GM19395 (cell line): ENCODE results near the gene LRCH4.
A peak's percentile ranks its signal among the peaks of the same experiment; 100 is the strongest.

Source experiments
- ATAC-seq: cut with Tn5 transposase; IDR thresholded peaks from one replicate; pipeline ENCODE4 v1.9.1; 2021; ENCODE audit warnings: mild to moderate bottlenecking, moderate library complexity; ENCODE audit not compliant: unreplicated experiment

The LRCH4 gene

GRCh38 chr7:100585511-100586265, at the start of gene LRCH4:
LRCH4 (minus strand) TSS chr7:100586129; CDS start chr7:100586100, 29 bp downstream.
- peak; percentile 30 for ATAC-seq

- ATAC-seq: no peak
These were observed 47.2 kb upstream of the LRCH4 start for GRCh38 chr7:100632951-100633717.

GRCh38 chr7:100630066-100630465, 44.1 kb upstream of the LRCH4 start:
- ATAC-seq: no peak

- ATAC-seq: no peak
These were observed 43.3 kb upstream of the LRCH4 start for GRCh38 chr7:100629117-100629716.

GRCh38 chr7:100627238-100627549, 41.3 kb upstream of the LRCH4 start:
- no peak for ATAC-seq

- ATAC-seq: peak; percentile 86
These were observed 40.8 kb upstream of the LRCH4 start for GRCh38 chr7:100626530-100627237.

GRCh38 chr7:100626055-100626454, 40.1 kb upstream of the LRCH4 start:
- ATAC-seq: no peak

GRCh38 chr7:100623951-100624824, 38.3 kb upstream of the LRCH4 start:
- no peak for ATAC-seq

GRCh38 chr7:100621554-100621953, 35.6 kb upstream of the LRCH4 start:
- ATAC-seq: no peak

- ATAC-seq: no peak
These were observed 34.9 kb upstream of the LRCH4 start for GRCh38 chr7:100620804-100621203.

- ATAC-seq: no peak
These were observed 34.3 kb upstream of the LRCH4 start for GRCh38 chr7:100620239-100620638.

- ATAC-seq: no peak
These were observed 28.5 kb upstream of the LRCH4 start for GRCh38 chr7:100614308-100614861.

GRCh38 chr7:100613412-100614175, 27.7 kb upstream of the LRCH4 start:
- ATAC-seq: no peak

GRCh38 chr7:100612730-100613390, 26.9 kb upstream of the LRCH4 start:
- peak; percentile 7 for ATAC-seq

GRCh38 chr7:100611983-100612729, 26.2 kb upstream of the LRCH4 start, which contains the start of gene MOSPD3:
MOSPD3 (plus strand) TSS chr7:100612540; CDS start chr7:100612792, 252 bp downstream.
- peak; percentile 95 for ATAC-seq

- no peak for ATAC-seq
These were observed 24.0 kb upstream of the LRCH4 start for GRCh38 chr7:100609958-100610357.

GRCh38 chr7:100607111-100607510, 21.2 kb upstream of the LRCH4 start:
- no peak for ATAC-seq

GRCh38 chr7:100606313-100606712, 20.4 kb upstream of the LRCH4 start:
- ATAC-seq: no peak
